Central memory CD8-positive, alpha-beta T cell (primary cell): ENCODE measurements around the gene TMEM184B.

Experiments
- ATAC-seq: fragments of 150-1000 bp; cut with Tn5 transposase; replicated peaks from 2 replicates; pipeline ENCODE4 v1.10.0; 2022; ENCODE audit warnings: mild to moderate bottlenecking, moderate FRiP score, moderate number of reproducible peaks; ENCODE audit not compliant: poor library complexity, severe bottlenecking; ENCODE audit errors: extremely low read depth
- DNase-seq, 2 donors: peaks; one replicate each; pipeline ENCODE4 v3.0.0; 2021; ENCODE audit warnings: low spot score in 2 of 2
- H3K27ac Mint-ChIP-seq: one replicate; pipeline ENCODE4 v1.8.0; 2022; ENCODE audit warnings: low read depth, mild to moderate bottlenecking, moderate library complexity, mixed read lengths
- H3K27me3 Mint-ChIP-seq: one replicate; pipeline ENCODE4 v1.8.0; 2022; ENCODE audit warnings: mixed read lengths
- H3K36me3 Mint-ChIP-seq: one replicate; pipeline ENCODE4 v1.8.0; 2022; ENCODE audit warnings: mild to moderate bottlenecking, moderate library complexity, mixed read lengths; ENCODE audit not compliant: insufficient read depth
- H3K4me1 Mint-ChIP-seq: one replicate; pipeline ENCODE4 v1.8.0; 2022; ENCODE audit warnings: mixed read lengths
- H3K4me3 Mint-ChIP-seq: one replicate; pipeline ENCODE4 v1.8.0; 2022; ENCODE audit warnings: mild to moderate bottlenecking, moderate library complexity, mixed read lengths
- H3K9me3 Mint-ChIP-seq: one replicate; pipeline ENCODE4 v1.8.0; 2022; ENCODE audit warnings: mixed read lengths

TMEM184B gene

GRCh38 chr22:38285018-38285417 lies 12.2 kb upstream of the TMEM184B start:
- no peaks in the 10 kb centered on the region for H3K9me3 Mint-ChIP-seq
- no peak for ATAC-seq
- no peak overlapping the region for H3K27ac Mint-ChIP-seq
- H3K4me1 Mint-ChIP-seq = no peaks in the 10 kb centered on the region
- peaks cover 7% of the 10 kb centered on the region for H3K36me3 Mint-ChIP-seq
- no peak overlapping the region for H3K4me3 Mint-ChIP-seq
- DNase-seq = no peak
- H3K27me3 Mint-ChIP-seq = no peaks in the 10 kb centered on the region

- Mint-ChIP-seq H3K4me1 (no peaks in the 10 kb centered on the region), H3K4me3 (no peak overlapping the region), H3K27ac (no peak overlapping the region), H3K9me3 (no peaks in the 10 kb centered on the region), H3K27me3 (no peaks in the 10 kb centered on the region), H3K36me3 (peaks cover 4% of the 10 kb centered on the region)
- DNase-seq = no peak
- no peak for ATAC-seq
Observed at GRCh38 chr22:38284042-38284402, 11.2 kb upstream of the TMEM184B start.

GRCh38 chr22:38282397-38282796 lies 9.6 kb upstream of the TMEM184B start:
- Mint-ChIP-seq H3K27ac (no peak overlapping the region), H3K36me3 (peaks cover 4% of the 10 kb centered on the region), H3K4me1 (no peaks in the 10 kb centered on the region), H3K9me3 (no peaks in the 10 kb centered on the region), H3K4me3 (no peak overlapping the region), H3K27me3 (no peaks in the 10 kb centered on the region)
- DNase-seq (no peak), ATAC-seq (no peak)

- H3K27ac Mint-ChIP-seq = no peak overlapping the region
- H3K4me1 Mint-ChIP-seq = peaks cover 22% of the 10 kb centered on the region
- ATAC-seq = no peak
Observed at GRCh38 chr22:38276166-38276565, 3.4 kb upstream of the TMEM184B start.

GRCh38 chr22:38273135-38273826 lies 471 bp upstream of the TMEM184B start:
- Mint-ChIP-seq H3K4me3 (peak overlapping the region; percentile 91), H3K9me3 (no peaks in the 10 kb centered on the region), H3K27ac (peak overlapping the region; percentile 93), H3K27me3 (no peaks in the 10 kb centered on the region), H3K4me1 (peaks cover 45% of the 10 kb centered on the region), H3K36me3 (peaks cover 14% of the 10 kb centered on the region)
- DNase-seq = no peak
- no peak for ATAC-seq

More at GRCh38 chr22:38276166-38276565, 3.4 kb upstream of the TMEM184B start:
- Mint-ChIP-seq H3K27me3 (no peaks in the 10 kb centered on the region), H3K9me3 (no peaks in the 10 kb centered on the region), H3K36me3 (peaks cover 14% of the 10 kb centered on the region), H3K4me3 (no peak overlapping the region)
- no peak for DNase-seq

- H3K27me3 Mint-ChIP-seq = no peaks in the 10 kb centered on the region
- peak overlapping the region; percentile 93 for H3K27ac Mint-ChIP-seq
- no peaks in the 10 kb centered on the region for H3K9me3 Mint-ChIP-seq
- ATAC-seq = no peak
- peaks cover 14% of the 10 kb centered on the region for H3K36me3 Mint-ChIP-seq
- peaks cover 55% of the 10 kb centered on the region for H3K4me1 Mint-ChIP-seq
- H3K4me3 Mint-ChIP-seq = peak overlapping the region; percentile 91
- no peak for DNase-seq
Observed at GRCh38 chr22:38271927-38272372, 860 bp downstream of the TMEM184B start.

- Mint-ChIP-seq H3K4me1 (peaks cover 63% of the 10 kb centered on the region), H3K4me3 (peak overlapping the region; percentile 91), H3K27me3 (no peaks in the 10 kb centered on the region), H3K36me3 (peaks cover 12% of the 10 kb centered on the region), H3K27ac (peak overlapping the region; percentile 93), H3K9me3 (no peaks in the 10 kb centered on the region)
- no peak for ATAC-seq
- DNase-seq = no peak
Observed at GRCh38 chr22:38271101-38271500, 1.7 kb downstream of the TMEM184B start.

- H3K27ac Mint-ChIP-seq = peak overlapping the region; percentile 57
- peaks cover 12% of the 10 kb centered on the region for H3K36me3 Mint-ChIP-seq
- peaks cover 70% of the 10 kb centered on the region for H3K4me1 Mint-ChIP-seq
- H3K9me3 Mint-ChIP-seq = no peaks in the 10 kb centered on the region
- H3K4me3 Mint-ChIP-seq = no peak overlapping the region
- DNase-seq (no peak), ATAC-seq (no peak)
- H3K27me3 Mint-ChIP-seq = no peaks in the 10 kb centered on the region
Observed at GRCh38 chr22:38270091-38270992, 2.5 kb downstream of the TMEM184B start.

- Mint-ChIP-seq H3K36me3 (peaks cover 9% of the 10 kb centered on the region), H3K27me3 (no peaks in the 10 kb centered on the region), H3K4me1 (peaks cover 76% of the 10 kb centered on the region), H3K9me3 (no peaks in the 10 kb centered on the region), H3K27ac (no peak overlapping the region), H3K4me3 (no peak overlapping the region)
- ATAC-seq (no peak), DNase-seq (no peak)
Observed at GRCh38 chr22:38269466-38269865, 3.3 kb downstream of the TMEM184B start.

GRCh38 chr22:38267086-38267485 lies 5.7 kb downstream of the TMEM184B start:
- ATAC-seq (peak; percentile 97), DNase-seq (peak in 1 of 2 donors; percentile 61)
- Mint-ChIP-seq H3K9me3 (no peaks in the 10 kb centered on the region), H3K36me3 (peaks cover 2% of the 10 kb centered on the region), H3K4me3 (peak overlapping the region; percentile 32), H3K4me1 (peaks cover 67% of the 10 kb centered on the region), H3K27me3 (no peaks in the 10 kb centered on the region), H3K27ac (peak overlapping the region; percentile 86)

- no peak overlapping the region for H3K4me3 Mint-ChIP-seq
- H3K27ac Mint-ChIP-seq = no peak overlapping the region
- DNase-seq (no peak), ATAC-seq (no peak)
- no peaks in the 10 kb centered on the region for H3K27me3 Mint-ChIP-seq
- H3K9me3 Mint-ChIP-seq = no peaks in the 10 kb centered on the region
- H3K4me1 Mint-ChIP-seq = peaks cover 64% of the 10 kb centered on the region
- no peaks in the 10 kb centered on the region for H3K36me3 Mint-ChIP-seq
Observed at GRCh38 chr22:38266120-38266519, 6.7 kb downstream of the TMEM184B start.

GRCh38 chr22:38264322-38264843 lies 8.4 kb downstream of the TMEM184B start:
- H3K4me1 Mint-ChIP-seq = peaks cover 58% of the 10 kb centered on the region
- H3K36me3 Mint-ChIP-seq = peaks cover 5% of the 10 kb centered on the region
- no peaks in the 10 kb centered on the region for H3K27me3 Mint-ChIP-seq
- no peak overlapping the region for H3K4me3 Mint-ChIP-seq
- DNase-seq (no peak), ATAC-seq (no peak)
- no peak overlapping the region for H3K27ac Mint-ChIP-seq
- no peaks in the 10 kb centered on the region for H3K9me3 Mint-ChIP-seq
